GM21423 (cell line): Measurements from ENCODE around the gene CCDC106.

ENCODE experiments used
- ATAC-seq: cut with Tn5 transposase; IDR thresholded peaks from one replicate; pipeline ENCODE4 v1.9.1; 2021; ENCODE audit warnings: mild to moderate bottlenecking, moderate library complexity; ENCODE audit not compliant: unreplicated experiment

Gene CCDC106

GRCh38 chr19:55694241-55694655 is 46.2 kb downstream of the CCDC106 start:
- ATAC-seq = no peak

- no peak for ATAC-seq
These were observed 46.9 kb downstream of the CCDC106 start for GRCh38 chr19:55694656-55695491.

- ATAC-seq = no peak
These were observed 47.7 kb downstream of the CCDC106 start for GRCh38 chr19:55695511-55696290.

- ATAC-seq = no peak
These were observed 48.5 kb downstream of the CCDC106 start for GRCh38 chr19:55696301-55697068.

GRCh38 chr19:55697069-55697440 is 49.0 kb downstream of the CCDC106 start:
- ATAC-seq = no peak

- ATAC-seq = no peak
These were observed 49.7 kb downstream of the CCDC106 start for GRCh38 chr19:55697698-55698097.

GRCh38 chr19:55698256-55698655 is 50.2 kb downstream of the CCDC106 start:
- no peak for ATAC-seq

GRCh38 chr19:55699221-55699620 is 51.2 kb downstream of the CCDC106 start:
- ATAC-seq = no peak

GRCh38 chr19:55700813-55701212 is 52.8 kb downstream of the CCDC106 start:
- ATAC-seq = no peak

GRCh38 chr19:55702131-55702627 is 54.2 kb downstream of the CCDC106 start:
- ATAC-seq = no peak
